LNCaP clone FGC (cell line): Measurements from ENCODE around the gene STK24.
"Not testable (repeated sequence)": the region's sequence is repeated elsewhere in the genome, so short reads cannot be mapped to it uniquely, and the experiment has no call there.

Experiments used
- DNase-seq: peaks from one replicate; pipeline ENCODE4 v3.0.0-alpha.2; 2011; ENCODE audit warnings: low read depth
- H3K4me3 ChIP-seq: 2 replicates; pipeline ENCODE4 v1.5.1; 2011; ENCODE audit warnings: mild to moderate bottlenecking, low read depth, low read length, control low read depth
- TF ChIP-seq, protein P1 (sequence below): IDR thresholded peaks from 2 replicates; pipeline ENCODE4 v1.5.1; 2012; ENCODE audit warnings: mild to moderate bottlenecking; ENCODE audit not compliant: control insufficient read depth, insufficient read depth; ENCODE audit errors: extremely low read depth

The STK24 gene

DNA sequence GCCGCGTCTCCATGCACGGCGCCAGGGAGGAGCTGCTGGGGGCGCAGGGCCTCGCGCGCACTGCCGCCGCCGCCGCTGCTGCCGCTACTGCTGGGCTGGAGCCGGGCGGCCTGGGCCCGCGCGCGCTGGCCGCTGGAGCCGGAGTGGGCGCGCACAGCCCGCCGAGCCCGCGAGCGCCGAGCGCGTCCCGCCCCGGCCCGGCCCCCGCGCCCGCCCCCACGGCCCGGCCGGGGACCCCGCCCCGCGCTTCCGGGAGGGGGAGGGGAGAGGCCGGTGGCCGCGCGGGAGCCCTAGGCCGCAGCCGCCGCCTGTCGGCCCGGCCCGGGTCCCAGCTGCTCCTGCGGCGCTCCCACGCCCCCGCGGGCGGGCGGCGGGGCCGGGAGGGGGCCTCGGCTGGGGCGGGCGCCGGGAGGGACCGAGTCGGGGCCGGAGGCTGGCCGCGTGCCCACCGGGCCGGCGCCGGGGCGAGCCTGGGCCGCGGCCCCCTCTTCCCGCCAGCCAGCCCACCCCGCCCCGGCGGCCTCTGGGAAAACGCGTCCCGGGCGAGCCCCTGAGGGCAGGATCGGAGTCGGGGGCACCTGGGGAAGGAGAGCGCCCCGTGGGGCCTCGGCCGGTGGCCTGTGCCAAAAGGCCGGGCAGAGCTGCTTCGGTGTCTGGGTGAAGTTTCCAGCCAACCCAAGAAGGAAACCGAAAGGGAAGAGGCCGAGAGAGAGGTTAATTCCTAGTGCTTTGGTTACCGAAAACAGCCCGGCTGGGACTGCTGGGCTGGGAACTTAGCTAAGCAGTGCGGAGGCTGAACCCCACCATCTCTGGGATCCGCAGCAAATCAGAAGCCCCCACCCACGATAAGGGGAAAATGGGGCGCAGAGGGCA, at the start of gene STK24:
TSS of gene STK24 (minus strand) at position 145 of the 873 bp plus-strand sequence. CDS start 321 bp downstream, outside the sequence.
- DNase-seq = no peak
- H3K4me3 ChIP-seq = peak within 1 kb of the TSS; percentile 73
- TF ChIP-seq, protein P1, sequence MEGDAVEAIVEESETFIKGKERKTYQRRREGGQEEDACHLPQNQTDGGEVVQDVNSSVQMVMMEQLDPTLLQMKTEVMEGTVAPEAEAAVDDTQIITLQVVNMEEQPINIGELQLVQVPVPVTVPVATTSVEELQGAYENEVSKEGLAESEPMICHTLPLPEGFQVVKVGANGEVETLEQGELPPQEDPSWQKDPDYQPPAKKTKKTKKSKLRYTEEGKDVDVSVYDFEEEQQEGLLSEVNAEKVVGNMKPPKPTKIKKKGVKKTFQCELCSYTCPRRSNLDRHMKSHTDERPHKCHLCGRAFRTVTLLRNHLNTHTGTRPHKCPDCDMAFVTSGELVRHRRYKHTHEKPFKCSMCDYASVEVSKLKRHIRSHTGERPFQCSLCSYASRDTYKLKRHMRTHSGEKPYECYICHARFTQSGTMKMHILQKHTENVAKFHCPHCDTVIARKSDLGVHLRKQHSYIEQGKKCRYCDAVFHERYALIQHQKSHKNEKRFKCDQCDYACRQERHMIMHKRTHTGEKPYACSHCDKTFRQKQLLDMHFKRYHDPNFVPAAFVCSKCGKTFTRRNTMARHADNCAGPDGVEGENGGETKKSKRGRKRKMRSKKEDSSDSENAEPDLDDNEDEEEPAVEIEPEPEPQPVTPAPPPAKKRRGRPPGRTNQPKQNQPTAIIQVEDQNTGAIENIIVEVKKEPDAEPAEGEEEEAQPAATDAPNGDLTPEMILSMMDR = no peak

DNA sequence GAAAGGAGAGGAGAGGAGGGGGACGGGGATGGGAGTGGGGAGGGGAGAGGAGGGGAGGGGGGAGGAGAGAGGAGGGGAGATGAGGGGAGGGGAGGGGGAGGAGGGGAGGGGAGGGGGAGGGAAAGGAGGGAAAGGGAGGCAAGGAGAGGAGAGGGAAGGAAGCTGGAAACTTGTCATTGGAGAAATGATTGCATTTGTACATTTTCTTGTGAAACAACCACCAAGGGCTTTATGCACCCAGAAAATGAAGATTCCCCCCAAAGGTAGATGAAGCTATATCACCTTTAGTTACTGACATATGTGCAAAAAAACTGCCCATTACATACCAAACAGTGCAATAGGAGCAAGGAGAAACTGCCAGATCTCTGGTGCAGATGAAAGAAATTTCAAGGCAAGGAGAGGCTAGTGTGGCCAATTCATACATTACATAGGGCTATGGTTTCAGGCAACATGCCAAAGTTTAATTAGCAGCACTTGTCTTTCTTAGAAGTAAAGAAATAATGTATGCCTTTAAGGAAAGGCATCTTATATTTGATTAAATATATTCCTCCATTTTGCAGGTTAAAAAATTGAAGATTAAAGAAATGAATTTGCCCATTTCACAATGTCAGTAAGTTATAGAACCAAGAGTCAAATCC, 49.5 kb upstream of the STK24 start:
- no peak overlapping the region for H3K4me3 ChIP-seq
- TF ChIP-seq, protein P1 = no peak
- no peak for DNase-seq

DNA sequence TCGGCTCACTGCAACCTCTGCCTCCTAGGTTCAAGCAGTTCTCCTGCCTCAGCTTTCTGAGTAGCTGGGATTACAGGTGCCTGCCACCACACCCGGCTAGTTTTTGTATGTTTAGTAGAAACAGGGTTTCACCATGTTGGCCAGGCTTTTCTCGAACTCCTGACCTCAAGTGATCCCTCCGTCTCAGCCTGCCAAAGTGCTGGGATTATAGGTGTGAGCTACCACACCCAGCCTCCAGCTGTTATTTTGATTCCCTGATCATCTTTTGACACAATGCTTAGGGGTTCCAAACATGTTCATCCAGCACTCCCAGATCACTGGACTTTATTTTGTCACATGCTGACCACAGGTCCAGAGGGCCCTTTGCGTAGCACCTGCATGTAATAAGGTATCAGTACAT, 47.7 kb upstream of the STK24 start:
- H3K4me3 ChIP-seq, DNase-seq: not testable (repeated sequence)

DNA sequence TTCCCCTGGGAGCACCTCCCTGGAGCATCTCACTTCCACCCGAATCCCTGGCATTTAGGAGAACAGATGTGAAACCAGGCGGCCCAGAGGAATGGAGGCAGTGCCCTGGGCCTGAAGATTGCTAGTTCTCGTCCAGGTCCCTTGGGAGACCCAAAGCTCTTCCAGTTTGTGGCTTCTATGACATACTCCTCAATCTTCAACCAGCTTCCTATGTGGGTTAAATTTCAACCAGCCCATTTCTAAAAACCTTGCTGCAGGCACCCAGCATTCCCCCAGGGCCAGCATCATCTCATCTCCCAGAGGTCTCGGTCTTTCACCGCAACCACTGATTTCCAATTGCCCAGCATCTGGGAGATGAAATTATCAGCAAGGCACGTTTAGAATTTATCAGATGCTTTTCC, 46.0 kb upstream of the STK24 start:
- no peak for DNase-seq
- TF ChIP-seq, protein P1 = no peak
- no peak overlapping the region for H3K4me3 ChIP-seq

DNA sequence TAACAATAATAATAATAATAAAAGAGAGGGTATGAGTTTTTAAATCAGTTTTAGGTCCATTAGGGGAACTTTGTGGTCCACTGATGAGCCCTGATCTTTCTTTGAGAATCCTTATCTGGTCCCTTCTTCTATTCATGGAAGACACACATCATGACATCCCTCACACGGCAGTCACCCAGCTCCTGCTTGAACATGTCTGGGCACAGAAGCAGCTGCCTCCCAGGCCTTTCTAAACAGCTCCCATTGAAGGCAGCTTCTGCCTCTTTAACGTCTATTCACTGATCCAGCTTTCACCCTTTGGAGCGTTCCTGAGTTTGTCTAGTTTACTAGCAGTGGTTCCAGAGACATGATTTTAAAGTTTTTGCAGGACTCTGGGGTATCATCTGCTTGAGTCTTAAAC, 42.6 kb upstream of the STK24 start:
- H3K4me3 ChIP-seq = no peak overlapping the region
- TF ChIP-seq, protein P1 = no peak
- DNase-seq = no peak

GRCh38 chr13:98615595-98615994, 38.7 kb upstream of the STK24 start:
- DNase-seq, H3K4me3 ChIP-seq: not testable (repeated sequence)

- no peak for DNase-seq
- TF ChIP-seq, protein P1 = no peak
- no peak overlapping the region for H3K4me3 ChIP-seq
Observed at GRCh38 chr13:98613591-98613990, 36.7 kb upstream of the STK24 start.

GRCh38 chr13:98609756-98610155, 32.8 kb upstream of the STK24 start:
- TF ChIP-seq, protein P1 = no peak
- no peak overlapping the region for H3K4me3 ChIP-seq
- no peak for DNase-seq
